DOHH2 (cell line): ENCODE data around the gene TM2D3.
"Not testable (repeated sequence)": the region's sequence is repeated elsewhere in the genome, so short reads cannot be mapped to it uniquely, and the experiment has no call there.

Source experiments
- CTCF ChIP-seq: fragments of 200-600 bp; sonication (generic); IDR thresholded peaks from one replicate; pipeline ENCODE4 v1.5.1; 2014; ENCODE audit warnings: antibody characterized with exemption, mild to moderate bottlenecking, low read depth, low read length; ENCODE audit not compliant: poor library complexity, severe bottlenecking
- EZH2phosphoT487 ChIP-seq: fragments of 200-600 bp; sonication (generic); IDR thresholded peaks from 2 replicates; pipeline ENCODE4 v1.6.1; 2017; ENCODE audit warnings: borderline replicate concordance, mild to moderate bottlenecking, antibody characterized with exemption, low read length, moderate library complexity, mixed read lengths

GRCh38 chr15:101626729-101627128 is 25.5 kb downstream of the TM2D3 start:
- TF ChIP-seq CTCF, EZH2phosphoT487: not testable (repeated sequence)
